GM12875 (cell line): ENCODE results near the gene AFAP1.

Source experiments
- H3K4me3 ChIP-seq: one replicate; pipeline ENCODE4 v1.5.1; 2011; ENCODE audit warnings: low read depth, low read length, control low read depth
- CTCF ChIP-seq: IDR thresholded peaks from 2 replicates; pipeline ENCODE4 v1.5.1; 2011; ENCODE audit warnings: low read depth, mild to moderate bottlenecking, control low read depth, inconsistent platforms, low read length, moderate library complexity, borderline replicate concordance; ENCODE audit not compliant: insufficient read depth

The AFAP1 gene

GRCh38 chr4:7912826-7913225, 26.8 kb downstream of the AFAP1 start:
- TF ChIP-seq CTCF, result no peak
- H3K4me3 ChIP-seq, result no peak overlapping the region

- H3K4me3 ChIP-seq, result no peak overlapping the region
- TF ChIP-seq CTCF, result no peak
These were observed 28.6 kb downstream of the AFAP1 start for GRCh38 chr4:7910952-7911578.

GRCh38 chr4:7910263-7910896, 29.3 kb downstream of the AFAP1 start:
- TF ChIP-seq CTCF, result no peak
- H3K4me3 ChIP-seq, result no peak overlapping the region

GRCh38 chr4:7909463-7910262, 30.0 kb downstream of the AFAP1 start:
- no peak for TF ChIP-seq CTCF
- H3K4me3 ChIP-seq, result no peak overlapping the region

- H3K4me3 ChIP-seq, result no peak overlapping the region
- TF ChIP-seq CTCF, result no peak
These were observed 31.0 kb downstream of the AFAP1 start for GRCh38 chr4:7908668-7909067.

GRCh38 chr4:7907142-7907541, 32.5 kb downstream of the AFAP1 start:
- no peak overlapping the region for H3K4me3 ChIP-seq
- TF ChIP-seq CTCF, result no peak

GRCh38 chr4:7906171-7906701, 33.4 kb downstream of the AFAP1 start:
- TF ChIP-seq CTCF, result no peak
- H3K4me3 ChIP-seq, result no peak overlapping the region
